Uterus (tissue), 4 donors: ENCODE data around the gene BORCS6. TPM values are rescaled to one million over a fixed set of nuclear protein-coding genes. Genes with fewer than 3 reads are reported as not detected.

Source experiments
- DNase-seq, 2 donors: peaks; one replicate each; pipeline ENCODE4 v3.0.0-alpha.2; 2019 to 2020
- H3K27ac ChIP-seq, 2 donors: fragments of 200-600 bp; sonication (generic); 1 replicate in 1 of 2; 2 replicates in 1 of 2; pipeline ENCODE4 v1.5.1; 2016 to 2018
- H3K27me3 ChIP-seq, 2 donors: fragments of 200-600 bp; sonication (generic); one replicate each; pipeline ENCODE4 v1.5.1; 2018 to 2019; ENCODE audit warnings: control low read depth in 1 of 2
- H3K36me3 ChIP-seq, 2 donors: fragments of 200-600 bp; sonication (generic); one replicate each; pipeline ENCODE4 v1.5.1; 2019; ENCODE audit warnings: control low read depth in 1 of 2
- H3K4me1 ChIP-seq, 2 donors: fragments of 200-600 bp; sonication (generic); one replicate each; pipeline ENCODE4 v1.5.1; 2018 to 2019; ENCODE audit warnings: control low read depth in 1 of 2
- H3K4me3 ChIP-seq, 2 donors: fragments of 200-600 bp; sonication (generic); 1 replicate in 1 of 2; 2 replicates in 1 of 2; pipeline ENCODE4 v1.5.1; 2018 to 2019; ENCODE audit warnings: mild to moderate bottlenecking in 1 of 2
- H3K9me3 ChIP-seq, 2 donors: fragments of 200-600 bp; sonication (generic); one replicate each; pipeline ENCODE4 v1.5.1; 2019; ENCODE audit warnings: control low read depth in 1 of 2
- POLR2A ChIP-seq, 2 donors: fragments of 450-650 bp; IDR thresholded peaks; one replicate each; pipeline ENCODE4 v1.6.1; 2016; ENCODE audit warnings: antibody characterized with exemption in 2 of 2, mild to moderate bottlenecking in 1 of 2, moderate library complexity in 1 of 2
- intact Hi-C: fragments of 100-400 bp; cut with DNase I; formaldehyde crosslinking; loops from one replicate; pipeline ENCODE4 v1.15.1; 2023; ENCODE audit warnings: low total_unique reads
- total RNA-seq, 4 donors: library from RNA; depleted of rRNA in 3 of 4; stranded (reverse); fragments of >200 nt in 3 of 4; gene quantifications; one replicate each; pipeline versions ENCODE4 v1.1.0 to v1.2.4, GENCODE V29; 2014 to 2023
- TF ChIP-seq, protein P1 (sequence below), 4 experiments: fragments of 200-600 bp in 2 of 4; fragments of 450-650 bp in 2 of 4; sonication (generic) in 2 of 4; IDR thresholded peaks; one replicate each; pipeline ENCODE4 v1.5.1; 2016 to 2019; ENCODE audit warnings: antibody characterized with exemption in 4 of 4, mild to moderate bottlenecking in 2 of 4, moderate library complexity in 1 of 4
- donor health status: DM: yes; HTN: yes; CAD: no.

The BORCS6 gene
- total RNA-seq, 4 donors from 2014 or later, result under 0.01 to 9.0 (median 6.1) TPM

DNA sequence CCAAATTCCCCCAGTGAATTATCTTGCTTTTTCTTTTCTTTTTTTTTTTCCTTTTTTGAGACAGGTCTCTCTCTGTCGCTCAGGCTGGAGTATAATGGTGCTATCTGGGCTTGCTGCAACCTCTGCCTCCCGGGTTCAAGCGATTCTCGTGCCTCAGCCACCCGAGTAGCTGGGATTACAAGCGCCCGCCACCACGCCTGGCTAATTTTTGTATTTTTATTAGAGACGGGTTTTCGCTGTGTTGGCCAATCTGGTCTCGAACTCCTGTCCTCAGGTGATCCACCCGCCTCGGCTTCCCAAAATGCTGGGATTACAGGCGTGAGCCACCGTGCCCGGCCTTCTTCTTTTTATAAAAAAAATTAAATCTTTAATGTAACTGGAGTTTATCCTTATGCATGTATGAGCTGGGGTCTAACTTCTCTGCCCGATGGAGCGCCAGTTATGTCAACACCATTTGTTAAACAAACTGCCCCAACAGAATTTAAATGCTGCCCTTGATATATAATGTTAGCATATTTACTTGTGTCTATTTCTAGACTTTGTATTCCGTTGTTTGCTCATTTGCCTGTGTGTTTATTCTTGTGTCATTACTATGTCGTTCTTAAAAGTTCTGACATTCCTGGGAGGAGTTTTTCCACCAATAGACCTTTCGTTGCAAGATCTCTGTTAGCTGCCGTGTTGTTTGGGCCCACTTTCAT is 20.9 kb upstream of the BORCS6 start:
- Histone ChIP-seq H3K27me3 (no peaks in the 10 kb centered on the region), H3K4me1 (no peaks in the 10 kb centered on the region), H3K9me3 (no peaks in the 10 kb centered on the region), H3K36me3 (no peaks in the 10 kb centered on the region), H3K4me3 (peak overlapping the region; percentile 35 to 48), H3K27ac (peak overlapping the region; percentile 83 to 87)
- TF ChIP-seq POLR2A (IDR thresholded peaks at IDR 0.05), result no peak
- TF ChIP-seq, protein P1, sequence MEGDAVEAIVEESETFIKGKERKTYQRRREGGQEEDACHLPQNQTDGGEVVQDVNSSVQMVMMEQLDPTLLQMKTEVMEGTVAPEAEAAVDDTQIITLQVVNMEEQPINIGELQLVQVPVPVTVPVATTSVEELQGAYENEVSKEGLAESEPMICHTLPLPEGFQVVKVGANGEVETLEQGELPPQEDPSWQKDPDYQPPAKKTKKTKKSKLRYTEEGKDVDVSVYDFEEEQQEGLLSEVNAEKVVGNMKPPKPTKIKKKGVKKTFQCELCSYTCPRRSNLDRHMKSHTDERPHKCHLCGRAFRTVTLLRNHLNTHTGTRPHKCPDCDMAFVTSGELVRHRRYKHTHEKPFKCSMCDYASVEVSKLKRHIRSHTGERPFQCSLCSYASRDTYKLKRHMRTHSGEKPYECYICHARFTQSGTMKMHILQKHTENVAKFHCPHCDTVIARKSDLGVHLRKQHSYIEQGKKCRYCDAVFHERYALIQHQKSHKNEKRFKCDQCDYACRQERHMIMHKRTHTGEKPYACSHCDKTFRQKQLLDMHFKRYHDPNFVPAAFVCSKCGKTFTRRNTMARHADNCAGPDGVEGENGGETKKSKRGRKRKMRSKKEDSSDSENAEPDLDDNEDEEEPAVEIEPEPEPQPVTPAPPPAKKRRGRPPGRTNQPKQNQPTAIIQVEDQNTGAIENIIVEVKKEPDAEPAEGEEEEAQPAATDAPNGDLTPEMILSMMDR (IDR thresholded peaks at IDR 0.05), result no peak
- DNase-seq, result no peak
- intact Hi-C loops, result no loop called here

DNA sequence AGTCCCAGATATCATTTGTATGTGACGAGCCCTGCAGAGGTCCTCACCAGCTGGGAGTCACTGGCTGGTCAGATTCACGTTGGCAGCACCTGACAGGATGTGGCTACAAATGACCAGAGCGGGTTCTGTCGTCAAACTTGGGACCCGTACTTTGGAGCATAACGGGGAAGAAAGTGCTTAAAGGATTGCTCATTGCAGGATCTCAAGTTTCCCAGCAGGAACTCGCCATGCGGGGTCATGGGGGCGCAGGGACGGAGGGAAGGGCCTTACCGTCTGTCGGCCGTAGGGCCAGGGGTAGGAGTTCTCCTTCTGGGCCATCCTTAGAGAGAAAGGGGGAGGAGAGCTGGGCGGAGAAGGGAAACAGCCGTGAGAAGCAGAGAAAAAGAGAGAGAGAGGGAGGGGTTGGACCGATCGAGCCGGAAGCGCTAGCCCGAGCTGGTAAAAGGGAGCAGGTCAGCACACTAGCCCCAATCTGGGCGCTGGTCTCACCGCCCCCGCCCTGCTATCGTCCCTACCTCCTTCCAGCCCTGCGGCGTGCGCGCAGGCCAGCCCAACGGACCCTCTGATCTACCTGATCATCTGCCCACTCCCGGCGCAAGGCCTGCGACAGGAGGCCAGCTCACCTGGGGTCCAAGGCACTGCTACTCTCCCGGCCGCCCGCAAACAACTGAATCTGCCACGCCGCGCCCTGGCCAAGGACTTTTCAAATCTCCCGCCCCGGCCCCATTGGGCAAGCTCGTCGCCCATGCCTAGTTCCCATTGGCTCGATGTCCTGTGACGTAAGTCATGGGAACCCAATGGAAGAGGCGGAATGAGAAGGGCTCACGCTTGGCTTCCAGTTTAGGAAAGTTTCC is 20.2 kb upstream of the BORCS6 start, which contains the start of gene AURKB:
Gene AURKB (minus strand): TSS at position 669 of the 854 bp plus-strand sequence. CDS start 351 bp downstream, at position 318.
- TF ChIP-seq, protein P1 (IDR thresholded peaks at IDR 0.05), result no peak
- no peak for TF ChIP-seq POLR2A (IDR thresholded peaks at IDR 0.05)

DNA sequence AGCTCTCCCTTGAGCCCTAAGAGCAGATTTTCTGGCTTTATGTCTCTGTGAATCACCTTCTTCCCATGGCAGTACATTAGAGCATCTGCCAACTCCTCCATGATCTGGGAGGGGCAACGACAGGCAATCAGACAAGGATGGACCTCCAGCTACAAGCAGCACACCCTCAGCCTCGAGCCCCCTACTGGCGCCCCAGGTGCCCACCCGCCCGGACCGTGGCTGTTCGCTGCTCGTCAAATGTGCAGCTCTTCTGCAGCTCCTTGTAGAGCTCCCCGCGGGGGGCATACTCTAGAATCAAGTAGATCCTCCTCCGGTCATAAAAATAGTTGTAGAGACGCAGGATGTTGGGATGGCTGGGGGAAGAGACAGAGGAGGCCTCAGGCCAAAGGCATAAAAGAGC is 16.6 kb upstream of the BORCS6 start:
- H3K4me1 ChIP-seq, result no peaks in the 10 kb centered on the region
- H3K4me3 ChIP-seq, result no peak overlapping the region
- no peaks in the 10 kb centered on the region for H3K36me3 ChIP-seq
- intact Hi-C loops, result no loop called here
- H3K27me3 ChIP-seq, result no peaks in the 10 kb centered on the region
- no peak for DNase-seq
- no peaks in the 10 kb centered on the region for H3K9me3 ChIP-seq
- H3K27ac ChIP-seq, result no peak overlapping the region
- TF ChIP-seq, protein P1 (IDR thresholded peaks at IDR 0.05), result no peak
- TF ChIP-seq POLR2A (IDR thresholded peaks at IDR 0.05), result no peak

More for the DNA sequence above, 20.2 kb upstream of the BORCS6 start, which contains the start of gene AURKB:
- H3K4me1 ChIP-seq, result no peaks in the 10 kb centered on the region
- peak within 1 kb of the TSS; percentile 83 to 87 for H3K27ac ChIP-seq
- peak within 1 kb of the TSS; percentile 35 to 48 for H3K4me3 ChIP-seq
- intact Hi-C loops, result no loop called here
- no peaks in the 10 kb centered on the region for H3K27me3 ChIP-seq
- DNase-seq, result peak; percentile 92 to 97
- H3K9me3 ChIP-seq, result no peaks in the 10 kb centered on the region
- H3K36me3 ChIP-seq, result no peaks in the 10 kb centered on the region

DNA sequence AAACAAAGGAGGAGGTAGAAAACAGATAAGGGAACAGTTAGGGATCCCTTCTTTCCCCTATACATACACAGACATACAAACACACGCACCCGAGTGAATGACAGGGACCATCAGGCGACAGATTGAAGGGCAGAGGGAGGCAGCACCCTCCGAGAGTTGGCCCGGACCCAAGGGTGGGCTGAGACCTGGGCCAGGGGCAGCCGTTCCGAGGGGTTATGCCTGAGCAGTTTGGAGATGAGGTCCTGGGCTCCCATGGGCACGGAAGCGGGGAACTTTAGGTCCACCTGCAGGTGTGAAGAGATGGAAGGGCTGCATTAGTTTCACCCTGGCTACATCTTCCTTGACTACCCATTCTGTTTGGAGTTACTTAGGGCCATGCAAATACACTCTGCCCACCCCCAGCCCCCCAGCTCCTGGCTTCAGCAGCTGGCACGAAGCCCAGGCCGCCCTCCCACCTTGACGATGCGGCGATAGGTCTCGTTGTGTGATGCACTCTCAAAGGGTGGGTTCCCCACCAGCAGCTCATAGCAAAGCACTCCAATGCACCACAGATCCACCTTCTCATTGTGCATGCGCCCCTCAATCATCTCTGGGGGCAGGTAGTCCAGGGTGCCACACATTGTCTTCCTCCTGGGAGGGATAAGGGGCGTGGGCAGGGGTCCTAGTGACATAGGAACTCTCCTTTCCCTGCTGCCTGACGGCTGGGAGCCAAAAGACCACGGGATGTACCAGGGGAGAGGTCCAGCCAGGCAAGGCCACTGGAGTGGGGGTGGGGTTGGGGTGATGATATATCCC is 15.0 kb upstream of the BORCS6 start:
- no peaks in the 10 kb centered on the region for H3K4me1 ChIP-seq
- TF ChIP-seq, protein P1 (IDR thresholded peaks at IDR 0.05), result no peak
- TF ChIP-seq POLR2A (IDR thresholded peaks at IDR 0.05), result no peak
- no peaks in the 10 kb centered on the region for H3K36me3 ChIP-seq
- no peaks in the 10 kb centered on the region for H3K9me3 ChIP-seq
- no peak overlapping the region for H3K27ac ChIP-seq
- intact Hi-C loops, result no loop called here
- no peak for DNase-seq
- H3K4me3 ChIP-seq, result no peak overlapping the region
- no peaks in the 10 kb centered on the region for H3K27me3 ChIP-seq
